HepG2 (cell line): ENCODE data around the gene FAF2. TPM values are rescaled to one million over a fixed set of nuclear protein-coding genes. Genes with fewer than 3 reads are reported as not detected.

Source experiments
- CAMTA2 ChIP-seq: sonication (generic); formaldehyde crosslinking; IDR thresholded peaks from 2 replicates; pipeline ENCODE4 v1.4.0; 2020; ENCODE audit warnings: mild to moderate bottlenecking, missing genetic modification reagents, borderline replicate concordance
- ELF4 ChIP-seq: sonication (generic); formaldehyde crosslinking; IDR thresholded peaks from 2 replicates; pipeline ENCODE4 v1.5.0; 2020; ENCODE audit warnings: missing genetic modification reagents, mild to moderate bottlenecking, moderate library complexity, borderline replicate concordance
- ETV6 ChIP-seq: sonication (generic); formaldehyde crosslinking; conservative IDR thresholded peaks from 2 replicates; pipeline ENCODE4 v1.4.0; 2020; ENCODE audit warnings: missing genetic modification reagents
- HOXA3 ChIP-seq: sonication (generic); formaldehyde crosslinking; IDR thresholded peaks from 2 replicates; pipeline ENCODE4 v1.5.0; 2020; ENCODE audit warnings: missing genetic modification reagents
- KLF15 ChIP-seq: sonication (generic); formaldehyde crosslinking; IDR thresholded peaks from 2 replicates; pipeline ENCODE4 v1.8.1; 2023; ENCODE audit warnings: borderline replicate concordance, mild to moderate bottlenecking, inconsistent platforms, missing genetic modification reagents, mixed read lengths
- MATR3 ChIP-seq: sonication (generic); formaldehyde crosslinking; IDR thresholded peaks from 2 replicates; pipeline ENCODE4 v1.4.0; 2020; ENCODE audit warnings: missing genetic modification reagents
- PITX1 ChIP-seq: sonication (generic); formaldehyde crosslinking; IDR thresholded peaks from 2 replicates; pipeline ENCODE4 v1.5.1; 2020; ENCODE audit warnings: mild to moderate bottlenecking, missing genetic modification reagents
- RBM22 ChIP-seq: fragments of 200-400 bp; formaldehyde crosslinking; optimal IDR thresholded peaks from 2 replicates; pipeline ENCODE3; 2017; ENCODE audit warnings: mild to moderate bottlenecking, low read length, moderate library complexity
- SOX6 ChIP-seq, 2 experiments: fragments of 450-650 bp in 1 of 2; sonication (generic) in 1 of 2; formaldehyde crosslinking in 1 of 2; IDR thresholded peaks; 2 replicates each; pipeline versions ENCODE4 v1.4.0 to v1.6.1; 2017 to 2020; ENCODE audit warnings: antibody characterized with exemption in 1 of 2, mild to moderate bottlenecking in 1 of 2, missing genetic modification reagents in 1 of 2
- ZFP91 ChIP-seq: sonication (generic); formaldehyde crosslinking; IDR thresholded peaks from 2 replicates; pipeline ENCODE4 v1.9.0; 2022; ENCODE audit warnings: missing genetic modification reagents, mild to moderate bottlenecking, borderline replicate concordance
- ZNF614 ChIP-seq: IDR thresholded peaks from 2 replicates; pipeline ENCODE4 v1.6.1; 2018; ENCODE audit warnings: missing biosample characterization, missing genetic modification reagents, inconsistent platforms, borderline replicate concordance
- polyA plus RNA-seq, 8 experiments: library from polyadenylated mRNA; depleted of rRNA in 3 of 8; stranded (reverse) in 7 of 8; unstranded in 1 of 8; fragments of >200 nt; fragmentation: Illumina TruSeq in 4 of 8; extraction: Trizol in 4 of 8; gene quantifications; 2 replicates each; pipeline versions ENCODE4 v1.2.1 to v1.2.3, GENCODE V29; 2011 to 2016; ENCODE audit warnings: low read depth in 4 of 8, missing spikeins in 1 of 8, mixed read lengths in 1 of 8; ENCODE audit not compliant: insufficient read depth in 1 of 8
- total RNA-seq, 5 experiments: library from RNA; depleted of rRNA; stranded (reverse); fragments of >200 nt; fragmentation: Illumina TruSeq; extraction: Trizol; gene quantifications; 2 replicates each; pipeline ENCODE4 v1.2.3, GENCODE V29; 2016; ENCODE audit warnings: low read depth in 1 of 5
- TF ChIP-seq, protein P1 (sequence below): sonication (generic); formaldehyde crosslinking; IDR thresholded peaks from 2 replicates; pipeline ENCODE4 v1.5.1; 2020; ENCODE audit warnings: mild to moderate bottlenecking, moderate library complexity, missing genetic modification reagents
- TF ChIP-seq, protein P2 (sequence below): sonication (generic); formaldehyde crosslinking; IDR thresholded peaks from 2 replicates; pipeline ENCODE4 v1.8.0; 2022; ENCODE audit warnings: missing genetic modification reagents, mild to moderate bottlenecking, moderate library complexity, borderline replicate concordance

The FAF2 gene
- total and polyA plus RNA-seq, 2 of the 13 experiments (the other 11 are each of a cell fraction or from before 2014, with no cell fraction given), result 27.8 to 34.3 TPM

DNA sequence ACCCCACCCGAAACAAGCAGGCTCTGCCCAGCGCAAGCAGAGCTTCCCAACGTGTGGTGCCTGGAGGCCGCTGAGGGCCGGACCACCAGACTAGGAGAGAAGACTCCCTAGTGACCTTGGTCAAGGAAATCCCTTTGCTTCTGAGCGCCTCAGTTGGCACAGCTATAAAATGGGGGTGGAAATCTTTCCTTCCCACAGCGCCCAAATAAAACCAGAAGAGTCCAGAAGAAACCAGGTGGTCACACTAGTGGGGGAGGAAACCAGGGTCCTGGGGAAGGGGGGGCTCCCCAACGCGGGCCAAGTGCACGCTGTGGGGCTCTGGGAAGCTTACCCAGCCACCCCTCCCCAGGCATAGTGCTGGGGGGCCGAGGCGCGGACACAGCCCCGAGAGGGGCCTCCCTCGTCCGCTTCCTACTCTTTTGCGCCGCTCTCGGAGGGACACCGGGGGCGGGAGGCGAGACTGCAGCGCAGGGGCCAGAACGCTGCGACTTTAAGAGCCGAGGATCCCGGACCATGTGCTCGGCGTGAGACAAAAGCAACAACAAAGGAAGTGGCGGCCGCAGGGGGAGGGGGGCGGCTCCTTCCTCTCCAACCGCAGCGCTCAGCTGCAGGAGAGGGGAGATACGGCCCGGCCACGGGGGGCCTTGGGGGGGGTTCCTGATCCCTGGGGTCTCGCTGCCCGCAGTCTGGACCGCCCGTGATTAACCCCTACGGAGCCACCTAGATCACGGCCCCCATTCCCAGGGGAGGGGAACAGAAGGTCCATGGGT is 88.1 kb downstream of the FAF2 start (continued):
- TF ChIP-seq RBM22 (no peak), PITX1 (CRISPR knock-in tag) (no peak), MATR3 (CRISPR knock-in tag) (no peak), SOX6 (IDR thresholded peaks at IDR 0.05) (no peak), SOX6 (CRISPR knock-in tag; IDR thresholded peaks at IDR 0.05) (peak; percentile 52), ELF4 (CRISPR knock-in tag) (no peak), ZNF614 (CRISPR knock-in tag) (no peak), HOXA3 (no peak), ETV6 (CRISPR knock-in tag) (no peak), CAMTA2 (CRISPR knock-in tag) (no peak), ZFP91 (peak; percentile 97), KLF15 (no peak)
- TF ChIP-seq, protein P1, sequence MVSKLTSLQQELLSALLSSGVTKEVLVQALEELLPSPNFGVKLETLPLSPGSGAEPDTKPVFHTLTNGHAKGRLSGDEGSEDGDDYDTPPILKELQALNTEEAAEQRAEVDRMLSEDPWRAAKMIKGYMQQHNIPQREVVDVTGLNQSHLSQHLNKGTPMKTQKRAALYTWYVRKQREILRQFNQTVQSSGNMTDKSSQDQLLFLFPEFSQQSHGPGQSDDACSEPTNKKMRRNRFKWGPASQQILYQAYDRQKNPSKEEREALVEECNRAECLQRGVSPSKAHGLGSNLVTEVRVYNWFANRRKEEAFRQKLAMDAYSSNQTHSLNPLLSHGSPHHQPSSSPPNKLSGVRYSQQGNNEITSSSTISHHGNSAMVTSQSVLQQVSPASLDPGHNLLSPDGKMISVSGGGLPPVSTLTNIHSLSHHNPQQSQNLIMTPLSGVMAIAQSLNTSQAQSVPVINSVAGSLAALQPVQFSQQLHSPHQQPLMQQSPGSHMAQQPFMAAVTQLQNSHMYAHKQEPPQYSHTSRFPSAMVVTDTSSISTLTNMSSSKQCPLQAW (CRISPR knock-in tag), result no peak
- TF ChIP-seq, protein P2, sequence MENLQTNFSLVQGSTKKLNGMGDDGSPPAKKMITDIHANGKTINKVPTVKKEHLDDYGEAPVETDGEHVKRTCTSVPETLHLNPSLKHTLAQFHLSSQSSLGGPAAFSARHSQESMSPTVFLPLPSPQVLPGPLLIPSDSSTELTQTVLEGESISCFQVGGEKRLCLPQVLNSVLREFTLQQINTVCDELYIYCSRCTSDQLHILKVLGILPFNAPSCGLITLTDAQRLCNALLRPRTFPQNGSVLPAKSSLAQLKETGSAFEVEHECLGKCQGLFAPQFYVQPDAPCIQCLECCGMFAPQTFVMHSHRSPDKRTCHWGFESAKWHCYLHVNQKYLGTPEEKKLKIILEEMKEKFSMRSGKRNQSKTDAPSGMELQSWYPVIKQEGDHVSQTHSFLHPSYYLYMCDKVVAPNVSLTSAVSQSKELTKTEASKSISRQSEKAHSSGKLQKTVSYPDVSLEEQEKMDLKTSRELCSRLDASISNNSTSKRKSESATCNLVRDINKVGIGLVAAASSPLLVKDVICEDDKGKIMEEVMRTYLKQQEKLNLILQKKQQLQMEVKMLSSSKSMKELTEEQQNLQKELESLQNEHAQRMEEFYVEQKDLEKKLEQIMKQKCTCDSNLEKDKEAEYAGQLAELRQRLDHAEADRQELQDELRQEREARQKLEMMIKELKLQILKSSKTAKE, result no peak
